LNCAP (cell line): ENCODE results near the gene MET.

Experiments used
- TF ChIP-seq, protein P1 (sequence below): fragments of 450-650 bp; IDR thresholded peaks from 2 replicates; pipeline ENCODE4 v1.5.1; 2017; ENCODE audit warnings: mild to moderate bottlenecking

Gene MET

DNA sequence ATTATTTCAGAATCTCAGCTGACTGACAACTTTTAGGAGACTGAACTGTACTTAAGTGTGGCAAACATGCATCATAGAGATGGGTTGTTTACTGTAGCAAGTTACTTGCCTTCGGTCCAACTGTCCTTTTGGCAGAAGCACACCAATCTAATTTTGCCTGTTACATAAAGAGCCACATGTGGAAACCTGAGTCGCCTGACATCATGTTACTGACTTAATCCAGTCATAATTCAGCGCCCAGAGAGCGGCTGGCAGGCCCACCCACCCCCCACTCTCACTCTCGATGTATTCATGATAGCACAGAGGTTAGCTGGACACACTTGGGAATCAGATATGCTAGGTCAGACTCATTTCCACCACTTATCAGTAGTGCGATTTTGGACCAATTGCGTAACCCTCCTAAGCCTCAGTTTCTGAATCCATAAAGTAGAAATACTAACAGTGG is 133.1 kb downstream of the MET start:
- TF ChIP-seq, protein P1, sequence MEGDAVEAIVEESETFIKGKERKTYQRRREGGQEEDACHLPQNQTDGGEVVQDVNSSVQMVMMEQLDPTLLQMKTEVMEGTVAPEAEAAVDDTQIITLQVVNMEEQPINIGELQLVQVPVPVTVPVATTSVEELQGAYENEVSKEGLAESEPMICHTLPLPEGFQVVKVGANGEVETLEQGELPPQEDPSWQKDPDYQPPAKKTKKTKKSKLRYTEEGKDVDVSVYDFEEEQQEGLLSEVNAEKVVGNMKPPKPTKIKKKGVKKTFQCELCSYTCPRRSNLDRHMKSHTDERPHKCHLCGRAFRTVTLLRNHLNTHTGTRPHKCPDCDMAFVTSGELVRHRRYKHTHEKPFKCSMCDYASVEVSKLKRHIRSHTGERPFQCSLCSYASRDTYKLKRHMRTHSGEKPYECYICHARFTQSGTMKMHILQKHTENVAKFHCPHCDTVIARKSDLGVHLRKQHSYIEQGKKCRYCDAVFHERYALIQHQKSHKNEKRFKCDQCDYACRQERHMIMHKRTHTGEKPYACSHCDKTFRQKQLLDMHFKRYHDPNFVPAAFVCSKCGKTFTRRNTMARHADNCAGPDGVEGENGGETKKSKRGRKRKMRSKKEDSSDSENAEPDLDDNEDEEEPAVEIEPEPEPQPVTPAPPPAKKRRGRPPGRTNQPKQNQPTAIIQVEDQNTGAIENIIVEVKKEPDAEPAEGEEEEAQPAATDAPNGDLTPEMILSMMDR, result no peak

DNA sequence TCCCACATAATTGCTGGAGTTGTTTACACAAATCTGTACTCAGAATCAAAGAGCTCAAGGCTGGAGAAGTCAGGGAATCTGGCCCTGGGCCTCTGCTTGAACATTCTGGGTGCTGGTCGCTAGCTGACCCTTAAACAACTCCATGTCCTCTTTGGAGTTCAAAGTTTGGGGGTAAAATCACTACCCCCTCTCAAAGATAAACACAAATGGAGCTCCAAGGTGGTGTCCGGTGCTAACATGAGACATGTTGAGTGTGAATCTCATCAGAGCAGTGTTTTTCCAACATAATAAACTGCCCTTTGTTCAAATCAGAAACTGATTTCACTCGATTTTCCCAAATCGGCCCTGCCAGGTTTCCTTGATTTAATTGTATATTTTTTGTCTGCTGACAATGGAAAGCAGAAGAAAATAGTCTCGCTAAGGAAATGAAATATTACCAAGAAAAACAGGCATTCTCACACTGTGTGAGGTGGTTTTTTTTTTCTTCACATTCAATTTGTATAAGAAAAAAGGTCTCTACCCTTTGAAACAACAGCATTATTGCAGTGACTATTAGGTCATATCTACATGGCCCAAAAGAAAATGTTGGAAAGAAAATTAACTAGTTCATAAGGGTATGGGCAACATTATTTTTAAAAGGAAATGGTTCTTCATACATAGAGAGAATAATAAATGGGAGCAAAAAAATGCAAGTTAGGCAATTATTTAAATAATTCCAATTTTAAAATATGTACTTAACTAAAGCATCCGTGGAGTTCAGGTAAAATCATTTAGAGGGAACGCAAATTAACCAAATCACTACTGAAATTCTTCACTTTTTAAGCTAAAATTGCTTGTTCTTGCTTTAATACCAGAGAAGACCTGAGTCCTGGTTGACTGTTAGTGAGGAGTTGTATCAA is 134.3 kb downstream of the MET start:
- TF ChIP-seq, protein P1, result no peak

DNA sequence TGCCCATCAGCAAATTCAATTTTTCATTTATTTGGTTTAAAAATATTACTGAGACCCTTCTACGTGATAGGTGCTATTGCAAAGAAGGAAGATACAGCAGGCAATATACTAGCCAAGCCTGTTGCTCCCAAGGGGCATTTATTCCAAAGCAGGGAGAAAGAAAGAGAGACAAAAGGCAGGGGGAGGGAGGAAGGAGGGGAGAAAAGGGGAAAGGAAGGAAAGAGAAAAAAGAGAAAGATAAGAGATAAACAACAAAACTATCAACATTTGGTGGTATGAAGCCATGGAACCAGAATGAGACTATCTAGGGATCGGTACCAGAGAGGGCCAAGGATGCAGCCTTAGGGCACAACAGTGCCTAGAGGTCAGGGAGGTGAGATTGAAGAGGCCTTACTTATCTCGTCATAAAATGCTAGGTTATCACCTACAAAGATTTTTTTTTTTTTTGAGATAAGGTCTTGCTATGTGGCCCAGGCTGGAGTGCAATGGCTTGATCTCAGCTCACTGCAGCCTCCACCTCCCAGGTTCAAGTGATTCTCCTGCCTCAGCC is 135.1 kb downstream of the MET start:
- TF ChIP-seq, protein P1, result no peak

DNA sequence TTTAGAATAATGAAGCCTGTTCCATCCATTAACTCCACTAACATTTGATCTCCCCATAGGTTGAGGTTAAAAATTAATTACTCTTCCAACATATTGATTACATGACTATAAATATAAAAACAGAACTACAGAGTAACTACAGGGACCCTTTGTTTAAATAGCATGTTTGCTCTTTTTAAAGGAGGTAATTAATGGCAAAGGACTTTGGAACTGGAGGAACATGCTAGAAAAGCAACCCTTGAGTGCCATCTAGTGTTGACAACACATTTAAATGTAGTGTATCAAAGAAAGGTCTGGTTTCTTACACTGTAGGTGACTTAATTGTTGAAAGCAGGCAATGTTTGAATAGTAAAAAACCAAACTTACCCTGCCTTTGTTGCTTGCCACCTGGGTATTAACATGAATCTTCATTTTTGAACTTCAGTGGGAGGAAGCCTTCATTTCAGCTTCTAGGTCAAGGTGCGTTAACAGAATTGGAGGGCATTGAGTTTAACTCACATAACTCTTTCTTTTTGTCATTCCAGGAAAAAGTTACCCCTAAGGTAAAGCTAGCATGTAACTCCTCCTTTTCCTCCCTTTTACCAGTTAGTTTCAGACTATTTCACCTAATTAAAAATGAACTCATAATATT is 137.8 kb downstream of the MET start:
- TF ChIP-seq, protein P1, result peak; percentile 65

DNA sequence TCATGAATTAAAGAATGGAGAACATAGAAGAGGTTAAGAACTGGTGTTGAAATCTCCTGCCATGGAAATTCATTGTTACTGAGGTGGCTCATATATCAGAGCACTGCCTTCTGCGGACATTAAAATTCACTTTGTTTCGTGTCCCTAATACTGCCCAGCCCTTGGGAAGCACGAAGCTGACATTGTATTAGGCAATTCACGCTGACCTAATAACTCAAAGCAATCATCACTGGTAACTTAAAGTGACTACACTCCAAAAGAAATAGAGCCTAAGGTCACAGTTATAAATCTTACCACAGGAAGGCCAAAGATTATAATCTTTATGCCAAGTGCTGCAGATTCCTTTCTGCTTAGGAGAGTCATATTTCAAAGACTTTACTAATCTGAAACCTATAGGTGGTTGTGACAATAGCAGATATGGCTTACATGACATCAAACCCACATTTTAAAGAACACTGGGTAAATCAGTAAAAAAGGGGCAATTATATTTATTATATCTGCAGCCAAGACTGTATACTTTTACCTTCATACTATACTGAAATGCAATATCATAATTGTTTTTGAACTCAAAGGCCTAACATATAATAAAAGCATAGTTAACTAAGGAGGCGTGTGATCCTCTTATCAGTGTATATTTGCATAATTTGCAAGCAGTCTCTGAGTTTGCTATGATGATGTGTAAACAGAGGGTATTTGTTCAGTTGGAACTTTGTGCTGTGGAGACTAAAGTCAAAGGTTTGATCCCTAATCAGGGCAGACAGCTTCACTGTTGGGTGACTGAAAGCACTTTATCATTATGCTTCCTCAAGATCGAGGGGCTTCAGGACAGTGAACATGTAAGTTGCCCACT is 138.5 kb downstream of the MET start:
- TF ChIP-seq, protein P1, result no peak

DNA sequence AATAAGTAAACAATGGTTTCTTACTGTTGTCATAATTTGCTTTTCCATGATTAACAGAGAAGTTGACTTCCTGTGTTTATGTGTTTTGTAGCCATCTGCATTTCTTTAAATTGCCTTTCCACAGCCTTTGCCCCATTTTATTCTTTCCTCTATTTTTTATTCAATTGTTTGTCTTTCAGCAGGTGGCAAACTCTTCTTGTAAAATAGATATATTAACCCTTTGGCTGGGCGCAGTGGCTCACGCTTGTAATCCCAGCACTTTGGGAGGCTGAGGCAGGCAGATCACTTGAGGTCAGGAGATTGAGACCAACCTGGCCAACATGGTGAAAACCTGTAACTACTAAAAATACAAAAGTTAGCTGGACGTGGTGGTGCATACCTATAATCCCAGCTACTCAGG is 139.8 kb downstream of the MET start:
- TF ChIP-seq, protein P1, result no peak

DNA sequence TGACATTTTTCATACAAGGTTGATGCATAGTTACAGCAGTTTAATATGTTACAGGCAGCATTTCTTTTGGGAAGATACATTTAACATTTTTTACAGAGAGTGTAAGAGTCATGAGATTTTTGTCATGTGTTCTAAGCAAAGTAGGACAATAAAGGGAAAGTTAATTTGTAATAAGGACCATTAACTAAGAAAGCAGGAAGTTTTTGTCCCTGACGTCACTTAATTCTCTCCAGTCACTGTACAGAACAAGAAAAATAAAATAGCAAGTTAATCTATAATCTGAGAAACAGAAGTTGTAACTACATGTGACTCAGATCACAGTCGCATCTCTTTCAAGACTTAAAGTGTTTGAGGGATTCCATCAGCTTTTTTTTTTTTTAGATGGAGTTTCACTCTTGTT is 140.9 kb downstream of the MET start:
- TF ChIP-seq, protein P1, result no peak
